Liver (tissue), 9 donors: ENCODE data around the gene SPATA13. TPM values are rescaled to one million over a fixed set of nuclear protein-coding genes. Genes with fewer than 3 reads are reported as not detected.

Experiments
- DNase-seq: peaks from one replicate; pipeline ENCODE4 v3.0.0-alpha.2; 2017; ENCODE audit warnings: low spot score
- H3K27ac ChIP-seq, 2 donors: one replicate each; pipeline ENCODE4 v1.7.0; 2013; ENCODE audit warnings: inconsistent platforms in 2 of 2, low read length in 2 of 2, control low read depth in 1 of 2, low read depth in 1 of 2, mild to moderate bottlenecking in 1 of 2
- H3K27me3 ChIP-seq, 4 donors: one replicate each; pipeline versions ENCODE4 v1.6.1 to v1.7.0; 2013; ENCODE audit warnings: low read length in 3 of 4, inconsistent platforms in 1 of 4, mild to moderate bottlenecking in 1 of 4, moderate library complexity in 1 of 4; ENCODE audit not compliant: control insufficient read depth in 4 of 4, insufficient read depth in 4 of 4
- H3K36me3 ChIP-seq, 4 donors: one replicate each; pipeline versions ENCODE4 v1.6.1 to v1.7.0; 2013; ENCODE audit warnings: low read length in 3 of 4, mild to moderate bottlenecking in 3 of 4, low read depth in 1 of 4, moderate library complexity in 1 of 4; ENCODE audit not compliant: control insufficient read depth in 4 of 4, insufficient read depth in 3 of 4
- H3K4me1 ChIP-seq, 4 donors: one replicate each; pipeline versions ENCODE4 v1.6.1 to v1.7.0; 2013; ENCODE audit warnings: low read length in 3 of 4, mild to moderate bottlenecking in 3 of 4, moderate library complexity in 1 of 4; ENCODE audit not compliant: control insufficient read depth in 4 of 4, insufficient read depth in 4 of 4
- H3K4me3 ChIP-seq, 3 donors: one replicate each; pipeline versions ENCODE4 v1.6.1 to v1.7.0; 2013; ENCODE audit warnings: low read length in 3 of 3, control low read depth in 1 of 3, low read depth in 1 of 3, mild to moderate bottlenecking in 1 of 3
- H3K9ac ChIP-seq, 2 donors: one replicate each; pipeline ENCODE4 v1.7.0; 2013; ENCODE audit warnings: low read length in 2 of 2, mild to moderate bottlenecking in 2 of 2, moderate library complexity in 2 of 2, control low read depth in 1 of 2, low read depth in 1 of 2
- H3K9me3 ChIP-seq, 4 donors: one replicate each; pipeline versions ENCODE4 v1.6.1 to v1.7.0; 2013; ENCODE audit warnings: low read length in 3 of 4; ENCODE audit not compliant: control insufficient read depth in 4 of 4
- CTCF ChIP-seq: fragments of 150-350 bp; IDR thresholded peaks from 2 replicates; pipeline ENCODE4 v1.5.1; 2017; ENCODE audit warnings: improper control_type of control experiment, low read depth, low read length; ENCODE audit not compliant: missing input control
- EGR1 ChIP-seq, 2 donors: IDR thresholded peaks; 2 replicates each; pipeline ENCODE4 v1.6.1; 2016 to 2018; ENCODE audit warnings: antibody characterized with exemption in 2 of 2, low read depth in 2 of 2
- FOXA1 ChIP-seq: IDR thresholded peaks from 2 replicates; pipeline ENCODE4 v1.6.1; 2016; ENCODE audit warnings: antibody characterized with exemption
- FOXA2 ChIP-seq: IDR thresholded peaks from 2 replicates; pipeline ENCODE4 v1.6.1; 2016; ENCODE audit warnings: antibody characterized with exemption
- GABPA ChIP-seq, 2 donors: IDR thresholded peaks in 1 of 2; conservative IDR thresholded peaks in 1 of 2; 2 replicates each; pipeline ENCODE4 v1.6.1; 2016; ENCODE audit warnings: antibody characterized with exemption in 2 of 2, mild to moderate bottlenecking in 1 of 2, moderate library complexity in 1 of 2
- HNF4A ChIP-seq, 2 donors: conservative IDR thresholded peaks; 2 replicates each; pipeline ENCODE4 v1.6.1; 2016; ENCODE audit warnings: antibody characterized with exemption in 2 of 2, mild to moderate bottlenecking in 2 of 2
- HNF4G ChIP-seq: IDR thresholded peaks from 2 replicates; pipeline ENCODE4 v1.6.1; 2016; ENCODE audit warnings: antibody characterized with exemption
- JUND ChIP-seq, 2 donors: IDR thresholded peaks; 2 replicates each; pipeline ENCODE4 v1.6.1; 2016; ENCODE audit warnings: antibody characterized with exemption in 2 of 2
- NR2F2 ChIP-seq: IDR thresholded peaks from 2 replicates; pipeline ENCODE4 v1.6.1; 2016; ENCODE audit warnings: antibody characterized with exemption
- RAD21 ChIP-seq, 2 donors: IDR thresholded peaks; 2 replicates each; pipeline ENCODE4 v1.6.1; 2016; ENCODE audit warnings: antibody characterized with exemption in 2 of 2, mild to moderate bottlenecking in 2 of 2
- RXRA ChIP-seq, 2 donors: IDR thresholded peaks; 2 replicates each; pipeline ENCODE4 v1.6.1; 2017 to 2018; ENCODE audit warnings: antibody characterized with exemption in 2 of 2, mild to moderate bottlenecking in 1 of 2
- SP1 ChIP-seq: IDR thresholded peaks from 2 replicates; pipeline ENCODE4 v1.6.1; 2018; ENCODE audit warnings: antibody characterized with exemption, mild to moderate bottlenecking
- YY1 ChIP-seq: IDR thresholded peaks from 2 replicates; pipeline ENCODE4 v1.6.1; 2016; ENCODE audit warnings: antibody characterized with exemption, mild to moderate bottlenecking
- WGBS: extraction: QIAGEN DNeasy Blood & Tissue Kit; methylation state at CpG from one replicate; pipeline ENCODE4 v1.1.7; 2013; 5-methylcytosine and 5-hydroxymethylcytosine counted together
- polyA plus RNA-seq, 2 donors: library from polyadenylated mRNA; stranded (reverse) in 1 of 2; unstranded in 1 of 2; fragments of 200-250 nt in 1 of 2; fragments of >200 nt in 1 of 2; fragmentation: Nextera tagmentation in 1 of 2; extraction: Ambion mirVana in 1 of 2; gene quantifications; one replicate each; pipeline versions ENCODE4 v1.2.1 to v1.2.3, GENCODE V29; 2013 to 2015
- total RNA-seq, 2 donors: library from RNA; depleted of rRNA; stranded (reverse); fragments of >200 nt; gene quantifications; one replicate each; pipeline ENCODE4 v1.2.3, GENCODE V29; 2014
- TF ChIP-seq, protein P1 (sequence below): IDR thresholded peaks from 2 replicates; pipeline ENCODE4 v1.6.1; 2016; ENCODE audit warnings: antibody characterized with exemption
- TF ChIP-seq, protein P2 (sequence below): IDR thresholded peaks from 2 replicates; pipeline ENCODE4 v1.6.1; 2016; ENCODE audit warnings: antibody characterized with exemption
- TF ChIP-seq, protein P3 (sequence below): IDR thresholded peaks from 2 replicates; pipeline ENCODE4 v1.6.1; 2016; ENCODE audit warnings: antibody characterized with exemption, mild to moderate bottlenecking
- donor health status: healthy.
- donor health status: healthy.
- donor health status: healthy.
- donor health status: healthy.
- donor health status: healthy.

SPATA13 gene
- total and polyA plus RNA-seq, 4 donors, result 10.0 to 57.6 (median 20.4) TPM

- Histone ChIP-seq H3K27ac (peak overlapping the region; percentile 96 to 97), H3K9ac (peak overlapping the region; percentile 89 to 94)
- no peak for DNase-seq
Measured at GRCh38 chr13:24161980-24162525, 1.5 kb downstream of the SPATA13 start.

DNA sequence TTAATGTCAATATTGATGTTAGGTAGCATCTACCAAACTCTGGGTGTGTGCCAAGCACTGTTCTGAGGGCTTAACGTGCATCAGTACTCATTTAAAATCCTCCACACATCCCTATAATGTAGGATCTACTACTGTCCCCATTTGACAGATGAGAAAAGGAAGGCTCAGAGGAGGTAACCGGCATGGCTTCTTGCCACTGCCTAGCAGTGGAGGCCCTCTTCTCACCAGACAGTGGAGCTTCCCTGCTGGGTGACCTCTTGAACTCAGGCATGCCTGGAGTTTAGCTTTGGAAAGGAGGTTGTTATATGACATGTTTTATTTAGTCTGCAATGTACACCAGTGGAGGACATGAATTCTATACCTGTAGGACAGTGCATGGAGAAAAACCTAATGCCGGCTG is 2.1 kb downstream of the SPATA13 start:
- no peak for DNase-seq
- H3K9me3 ChIP-seq, result no peaks in the 10 kb centered on the region
- H3K27me3 ChIP-seq, result no peaks in the 10 kb centered on the region
- H3K9ac ChIP-seq, result peak overlapping the region; percentile 33 to 94
- H3K36me3 ChIP-seq, result peaks cover 2 to 11% (median 8%) of the 10 kb centered on the region in 4 donors
- H3K4me3 ChIP-seq, result peak overlapping the region in 2 of 3 donors; percentile 83 to 87
- 55% methylated on average over 3 of the region's 3 CpGs for WGBS
- peak overlapping the region; percentile 96 to 97 for H3K27ac ChIP-seq
- H3K4me1 ChIP-seq, result peaks cover 3 to 52% (median 31%) of the 10 kb centered on the region in 4 donors
- TF ChIP-seq RXRA (IDR thresholded peaks at IDR 0.05) (no peak), CTCF (no peak), HNF4G (no peak), JUND (IDR thresholded peaks at IDR 0.05) (no peak), EGR1 (IDR thresholded peaks at IDR 0.05; ENCODE audit: low read depth in 2 of 2) (no peak), SP1 (no peak), HNF4A (conservative IDR thresholded peaks at IDR 0.05) (no peak), NR2F2 (no peak), YY1 (no peak), FOXA2 (no peak), FOXA1 (no peak), GABPA (IDR thresholded peaks at IDR 0.05 in 1 of 2, conservative IDR thresholded peaks at IDR 0.05 in 1 of 2) (no peak)
- TF ChIP-seq, protein P1, sequence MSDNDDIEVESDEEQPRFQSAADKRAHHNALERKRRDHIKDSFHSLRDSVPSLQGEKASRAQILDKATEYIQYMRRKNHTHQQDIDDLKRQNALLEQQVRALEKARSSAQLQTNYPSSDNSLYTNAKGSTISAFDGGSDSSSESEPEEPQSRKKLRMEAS, result no peak
- TF ChIP-seq, protein P2, sequence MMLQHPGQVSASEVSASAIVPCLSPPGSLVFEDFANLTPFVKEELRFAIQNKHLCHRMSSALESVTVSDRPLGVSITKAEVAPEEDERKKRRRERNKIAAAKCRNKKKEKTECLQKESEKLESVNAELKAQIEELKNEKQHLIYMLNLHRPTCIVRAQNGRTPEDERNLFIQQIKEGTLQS, result no peak

More at GRCh38 chr13:24161980-24162525, 1.5 kb downstream of the SPATA13 start:
- peak overlapping the region; percentile 83 to 87 (median 87) for H3K4me3 ChIP-seq
- WGBS, result 37% methylated on average over 12 of the region's 12 CpGs
- H3K36me3 ChIP-seq, result peaks cover 2 to 11% (median 8%) of the 10 kb centered on the region in 4 donors
- H3K4me1 ChIP-seq, result peaks cover 3 to 47% (median 27%) of the 10 kb centered on the region in 4 donors
- TF ChIP-seq, protein P1, result no peak
- TF ChIP-seq, protein P2, result no peak
- TF ChIP-seq GABPA (IDR thresholded peaks at IDR 0.05 in 1 of 2, conservative IDR thresholded peaks at IDR 0.05 in 1 of 2) (no peak), EGR1 (IDR thresholded peaks at IDR 0.05; ENCODE audit: low read depth in 2 of 2) (no peak), RAD21 (IDR thresholded peaks at IDR 0.05) (peak in 1 of 2 donors; percentile 15), HNF4A (conservative IDR thresholded peaks at IDR 0.05) (no peak), NR2F2 (no peak), RXRA (IDR thresholded peaks at IDR 0.05) (peak in 1 of 2 donors; percentile 39), CTCF (no peak), FOXA2 (no peak)
- TF ChIP-seq, protein P3, sequence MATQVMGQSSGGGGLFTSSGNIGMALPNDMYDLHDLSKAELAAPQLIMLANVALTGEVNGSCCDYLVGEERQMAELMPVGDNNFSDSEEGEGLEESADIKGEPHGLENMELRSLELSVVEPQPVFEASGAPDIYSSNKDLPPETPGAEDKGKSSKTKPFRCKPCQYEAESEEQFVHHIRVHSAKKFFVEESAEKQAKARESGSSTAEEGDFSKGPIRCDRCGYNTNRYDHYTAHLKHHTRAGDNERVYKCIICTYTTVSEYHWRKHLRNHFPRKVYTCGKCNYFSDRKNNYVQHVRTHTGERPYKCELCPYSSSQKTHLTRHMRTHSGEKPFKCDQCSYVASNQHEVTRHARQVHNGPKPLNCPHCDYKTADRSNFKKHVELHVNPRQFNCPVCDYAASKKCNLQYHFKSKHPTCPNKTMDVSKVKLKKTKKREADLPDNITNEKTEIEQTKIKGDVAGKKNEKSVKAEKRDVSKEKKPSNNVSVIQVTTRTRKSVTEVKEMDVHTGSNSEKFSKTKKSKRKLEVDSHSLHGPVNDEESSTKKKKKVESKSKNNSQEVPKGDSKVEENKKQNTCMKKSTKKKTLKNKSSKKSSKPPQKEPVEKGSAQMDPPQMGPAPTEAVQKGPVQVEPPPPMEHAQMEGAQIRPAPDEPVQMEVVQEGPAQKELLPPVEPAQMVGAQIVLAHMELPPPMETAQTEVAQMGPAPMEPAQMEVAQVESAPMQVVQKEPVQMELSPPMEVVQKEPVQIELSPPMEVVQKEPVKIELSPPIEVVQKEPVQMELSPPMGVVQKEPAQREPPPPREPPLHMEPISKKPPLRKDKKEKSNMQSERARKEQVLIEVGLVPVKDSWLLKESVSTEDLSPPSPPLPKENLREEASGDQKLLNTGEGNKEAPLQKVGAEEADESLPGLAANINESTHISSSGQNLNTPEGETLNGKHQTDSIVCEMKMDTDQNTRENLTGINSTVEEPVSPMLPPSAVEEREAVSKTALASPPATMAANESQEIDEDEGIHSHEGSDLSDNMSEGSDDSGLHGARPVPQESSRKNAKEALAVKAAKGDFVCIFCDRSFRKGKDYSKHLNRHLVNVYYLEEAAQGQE, result no peak
- no peaks in the 10 kb centered on the region for H3K27me3 ChIP-seq
- no peaks in the 10 kb centered on the region for H3K9me3 ChIP-seq
